ENCODE measurements around the gene UGCG. TPM values are rescaled to one million over a fixed set of nuclear protein-coding genes. Genes with fewer than 3 reads are reported as not detected.

The UGCG gene
- total and polyA plus RNA-seq, 12 donors = 11.1 to 42.6 (median 13.6) TPM

DNA sequence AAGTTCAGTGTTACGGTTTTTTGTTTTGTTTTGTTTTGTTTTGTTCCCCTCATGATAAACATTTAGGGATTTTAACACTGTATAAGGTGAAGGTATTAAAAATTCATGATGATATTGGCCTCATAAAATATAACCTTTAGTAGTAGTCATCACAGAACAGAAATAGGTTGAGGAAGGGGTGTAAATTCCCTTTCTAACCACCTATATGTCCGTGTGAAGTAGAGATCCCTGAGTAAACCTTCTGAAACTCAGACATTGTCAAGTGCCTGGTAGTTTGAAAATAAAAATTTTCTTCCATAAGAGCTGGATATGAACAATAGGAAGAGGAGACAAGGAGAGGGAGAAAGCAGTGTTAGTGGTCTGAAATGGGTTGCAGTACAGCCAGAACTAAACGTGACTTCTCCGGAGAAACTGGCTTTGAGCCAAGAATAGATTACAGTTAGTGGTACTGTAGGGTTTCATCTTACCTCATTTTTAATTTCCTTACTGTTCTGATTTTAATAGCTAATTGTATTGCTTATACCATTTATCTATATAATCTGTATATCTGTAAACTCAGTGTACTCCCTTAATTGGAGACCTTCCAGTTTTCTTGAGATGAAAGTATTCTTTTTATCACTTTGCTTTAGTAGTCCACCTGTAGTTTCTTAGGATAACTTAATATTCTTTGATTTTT is 18.3 kb downstream of the UGCG start:
- ATAC-seq (peak in 3 of 8 donors; percentile 39 to 73 (median 42)), DNase-seq (no peak)
- intact Hi-C loops (cut with DNase I) = no loop called here
- no peak overlapping the region for H3K4me3 ChIP-seq
- H3K27me3 ChIP-seq = no peaks in the 10 kb centered on the region
- peaks cover 0 to 63% (median 0%) of the 10 kb centered on the region in 9 donors for H3K36me3 ChIP-seq
- 38 to 43% methylated on average over 4 of the region's 4 CpGs for WGBS, 2 donors
- H3K27ac ChIP-seq = peak overlapping the region in 1 of 10 donors; percentile 1
- TF ChIP-seq, protein P1, sequence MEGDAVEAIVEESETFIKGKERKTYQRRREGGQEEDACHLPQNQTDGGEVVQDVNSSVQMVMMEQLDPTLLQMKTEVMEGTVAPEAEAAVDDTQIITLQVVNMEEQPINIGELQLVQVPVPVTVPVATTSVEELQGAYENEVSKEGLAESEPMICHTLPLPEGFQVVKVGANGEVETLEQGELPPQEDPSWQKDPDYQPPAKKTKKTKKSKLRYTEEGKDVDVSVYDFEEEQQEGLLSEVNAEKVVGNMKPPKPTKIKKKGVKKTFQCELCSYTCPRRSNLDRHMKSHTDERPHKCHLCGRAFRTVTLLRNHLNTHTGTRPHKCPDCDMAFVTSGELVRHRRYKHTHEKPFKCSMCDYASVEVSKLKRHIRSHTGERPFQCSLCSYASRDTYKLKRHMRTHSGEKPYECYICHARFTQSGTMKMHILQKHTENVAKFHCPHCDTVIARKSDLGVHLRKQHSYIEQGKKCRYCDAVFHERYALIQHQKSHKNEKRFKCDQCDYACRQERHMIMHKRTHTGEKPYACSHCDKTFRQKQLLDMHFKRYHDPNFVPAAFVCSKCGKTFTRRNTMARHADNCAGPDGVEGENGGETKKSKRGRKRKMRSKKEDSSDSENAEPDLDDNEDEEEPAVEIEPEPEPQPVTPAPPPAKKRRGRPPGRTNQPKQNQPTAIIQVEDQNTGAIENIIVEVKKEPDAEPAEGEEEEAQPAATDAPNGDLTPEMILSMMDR (IDR thresholded peaks at IDR 0.05) = no peak
- H3K9me3 ChIP-seq = no peaks in the 10 kb centered on the region
- H3K4me1 ChIP-seq = peaks cover 0 to 77% (median 23%) of the 10 kb centered on the region in 9 donors

DNA sequence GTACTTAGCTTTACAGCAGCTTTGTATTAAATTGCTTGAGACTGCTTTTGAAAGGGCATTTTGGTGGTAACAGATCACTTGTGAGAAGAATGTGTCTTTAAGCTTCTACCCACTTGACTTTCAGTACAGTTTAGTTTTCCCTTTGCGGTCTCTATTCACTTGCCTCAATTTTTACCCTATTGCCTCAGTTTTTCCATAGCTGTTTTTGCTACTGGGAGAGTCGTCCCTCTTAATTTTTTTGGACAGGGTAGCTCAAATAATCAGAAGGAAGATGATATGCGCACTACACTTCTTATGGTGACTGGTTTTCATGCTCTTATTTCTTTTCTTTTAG is 18.8 kb downstream of the UGCG start:
- no peaks in the 10 kb centered on the region for H3K9me3 ChIP-seq
- 83 to 92% methylated on average over 3 of the region's 3 CpGs for WGBS, 2 donors
- TF ChIP-seq, protein P1 (IDR thresholded peaks at IDR 0.05) = no peak
- no peak overlapping the region for H3K4me3 ChIP-seq
- H3K4me1 ChIP-seq = peaks cover 0 to 74% (median 22%) of the 10 kb centered on the region in 9 donors
- DNase-seq = no peak
- H3K27ac ChIP-seq = peak overlapping the region in 1 of 10 donors; percentile 1
- peaks cover 0 to 68% (median 0%) of the 10 kb centered on the region in 9 donors for H3K36me3 ChIP-seq
- no peak for ATAC-seq
- no peaks in the 10 kb centered on the region for H3K27me3 ChIP-seq
- intact Hi-C loops (cut with DNase I) = no loop called here

DNA sequence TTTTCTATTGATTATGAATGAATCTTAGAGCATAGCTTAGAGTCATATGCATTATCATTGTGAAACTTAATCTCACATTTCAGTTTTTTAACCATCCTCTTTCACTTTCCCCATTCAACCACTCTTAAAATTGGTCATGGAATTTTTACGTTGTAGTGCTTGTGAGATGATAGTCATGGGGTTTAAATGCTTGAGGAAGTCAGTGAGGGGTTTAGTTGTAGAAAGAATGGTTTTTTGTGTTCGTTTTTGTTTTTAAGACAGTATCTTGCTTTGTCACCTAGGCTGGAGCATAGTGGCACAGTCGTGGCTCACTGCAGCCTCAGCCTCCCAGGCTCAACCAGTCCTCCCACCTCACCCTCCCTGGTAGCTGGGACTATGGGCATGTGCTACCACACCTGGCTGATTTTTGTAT is 19.6 kb downstream of the UGCG start:
- intact Hi-C loops (cut with DNase I) = no loop called here

DNA sequence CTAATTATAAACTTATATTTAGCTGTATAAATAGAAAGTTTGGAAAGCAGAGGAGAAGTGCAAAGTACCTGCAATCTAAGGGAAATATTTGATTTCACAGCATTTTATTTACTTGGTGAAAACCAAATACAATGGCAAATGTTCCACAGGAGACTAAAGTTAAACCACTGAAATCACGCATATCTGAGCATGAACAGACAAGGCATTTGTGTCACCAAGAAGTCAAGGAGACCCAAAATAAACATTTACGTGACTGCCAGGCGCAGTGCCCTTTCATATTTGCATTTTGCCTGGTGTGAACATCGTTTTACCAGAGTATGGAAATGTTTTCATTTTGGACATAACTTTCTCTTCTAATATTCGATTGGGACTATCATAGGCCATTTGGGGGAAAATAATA is 20.6 kb downstream of the UGCG start:
- ATAC-seq (peak in 3 of 8 donors; percentile 46 to 62 (median 51)), DNase-seq (no peak)
- Histone ChIP-seq H3K36me3 (peaks cover 0 to 85% (median 0%) of the 10 kb centered on the region in 9 donors), H3K27ac (peak overlapping the region in 5 of 10 donors; percentile 3 to 83 (median 59)), H3K27me3 (no peaks in the 10 kb centered on the region), H3K4me3 (peak overlapping the region in 3 of 10 donors; percentile 0 to 7 (median 2)), H3K4me1 (peaks cover 0 to 65% (median 21%) of the 10 kb centered on the region in 9 donors), H3K9me3 (no peaks in the 10 kb centered on the region)
- WGBS, 2 donors = 68 to 74% methylated on average over 5 of the region's 5 CpGs
- intact Hi-C loops (cut with DNase I) = no loop called here
- TF ChIP-seq, protein P1 (IDR thresholded peaks at IDR 0.05) = no peak

More for the DNA sequence above, 19.6 kb downstream of the UGCG start:
- DNase-seq (no peak), ATAC-seq (no peak)
- peaks cover 0 to 77% (median 0%) of the 10 kb centered on the region in 9 donors for H3K36me3 ChIP-seq
- no peak overlapping the region for H3K4me3 ChIP-seq
- no peaks in the 10 kb centered on the region for H3K9me3 ChIP-seq
- TF ChIP-seq, protein P1 (IDR thresholded peaks at IDR 0.05) = no peak
- H3K4me1 ChIP-seq = peaks cover 0 to 66% (median 21%) of the 10 kb centered on the region in 9 donors
- H3K27ac ChIP-seq = peak overlapping the region in 1 of 10 donors; percentile 24
- 90% methylated on average over 3 of the region's 3 CpGs for WGBS, 2 donors
- H3K27me3 ChIP-seq = no peaks in the 10 kb centered on the region

Measured in heart right ventricle (tissue), 16 donors.